Glutamatergic neuron (in vitro differentiated cells): ENCODE data around the gene ADAR. TPM values are rescaled to one million over a fixed set of nuclear protein-coding genes. Genes with fewer than 3 reads are reported as not detected.

Source experiments
- DNase-seq: peaks from one replicate; pipeline ENCODE4 v3.0.0; 2022
- H3K27ac Mint-ChIP-seq: one replicate; pipeline ENCODE4 v1.8.0; 2020; ENCODE audit warnings: mild to moderate bottlenecking, mixed read lengths, inconsistent platforms; ENCODE audit not compliant: unreplicated experiment
- H3K27me3 Mint-ChIP-seq: one replicate; pipeline ENCODE4 v1.8.0; 2020; ENCODE audit warnings: mild to moderate bottlenecking, moderate library complexity, mixed read lengths, inconsistent platforms; ENCODE audit not compliant: unreplicated experiment
- H3K36me3 Mint-ChIP-seq: one replicate; pipeline ENCODE4 v1.8.0; 2020; ENCODE audit warnings: mild to moderate bottlenecking, mixed read lengths, inconsistent platforms; ENCODE audit not compliant: unreplicated experiment
- H3K4me1 Mint-ChIP-seq: one replicate; pipeline ENCODE4 v1.8.0; 2020; ENCODE audit warnings: mild to moderate bottlenecking, low read depth, mixed read lengths, inconsistent platforms; ENCODE audit not compliant: unreplicated experiment
- H3K4me3 Mint-ChIP-seq: one replicate; pipeline ENCODE4 v1.8.0; 2020; ENCODE audit warnings: mild to moderate bottlenecking, mixed read lengths, inconsistent platforms; ENCODE audit not compliant: unreplicated experiment
- H3K9me3 Mint-ChIP-seq: one replicate; pipeline ENCODE4 v1.8.0; 2020; ENCODE audit warnings: mild to moderate bottlenecking, moderate library complexity, mixed read lengths, inconsistent platforms; ENCODE audit not compliant: unreplicated experiment
- CTCF ChIP-seq: fragments of 200-600 bp; sonication (generic); IDR thresholded peaks from one replicate; pipeline ENCODE4 v1.5.0; 2021; ENCODE audit not compliant: partially characterized antibody, unreplicated experiment
- total RNA-seq: library from RNA; stranded (reverse); fragmentation: NEBNext Ultra II Directional; extraction: Animal tissue kit (Norgen Biotek cat#: 25700); gene quantifications from one replicate; pipeline ENCODE4 v1.2.1, GENCODE V29; 2021; ENCODE audit not compliant: unreplicated experiment

Gene ADAR
- total RNA-seq, 1 donor from 2014 or later, result 166 TPM

GRCh38 chr1:154622503-154623039 lies 14.6 kb upstream of the ADAR start:
- Mint-ChIP-seq H3K27ac (no peak overlapping the region), H3K27me3 (peaks cover 6% of the 10 kb centered on the region), H3K36me3 (peaks cover 4% of the 10 kb centered on the region), H3K4me3 (no peak overlapping the region), H3K9me3 (peaks cover 8% of the 10 kb centered on the region), H3K4me1 (peaks cover 20% of the 10 kb centered on the region)
- TF ChIP-seq CTCF, result no peak
- no peak for DNase-seq

- no peak overlapping the region for H3K27ac Mint-ChIP-seq
- peaks cover 21% of the 10 kb centered on the region for H3K4me1 Mint-ChIP-seq
- peaks cover 1% of the 10 kb centered on the region for H3K36me3 Mint-ChIP-seq
- H3K9me3 Mint-ChIP-seq, result peaks cover 5% of the 10 kb centered on the region
- H3K4me3 Mint-ChIP-seq, result no peak overlapping the region
- TF ChIP-seq CTCF, result no peak
- DNase-seq, result no peak
- H3K27me3 Mint-ChIP-seq, result peaks cover 5% of the 10 kb centered on the region
These were observed 13.9 kb upstream of the ADAR start for GRCh38 chr1:154621875-154622274.

- no peak overlapping the region for H3K27ac Mint-ChIP-seq
- no peak for DNase-seq
- H3K4me1 Mint-ChIP-seq, result peaks cover 23% of the 10 kb centered on the region
- H3K4me3 Mint-ChIP-seq, result no peak overlapping the region
- no peak for TF ChIP-seq CTCF
- H3K9me3 Mint-ChIP-seq, result no peaks in the 10 kb centered on the region
- H3K36me3 Mint-ChIP-seq, result no peaks in the 10 kb centered on the region
- H3K27me3 Mint-ChIP-seq, result peaks cover 2% of the 10 kb centered on the region
These were observed 12.8 kb upstream of the ADAR start for GRCh38 chr1:154620751-154621150.

GRCh38 chr1:154619181-154619948 lies 11.4 kb upstream of the ADAR start:
- no peaks in the 10 kb centered on the region for H3K36me3 Mint-ChIP-seq
- no peak for TF ChIP-seq CTCF
- no peak overlapping the region for H3K4me3 Mint-ChIP-seq
- no peak overlapping the region for H3K27ac Mint-ChIP-seq
- H3K9me3 Mint-ChIP-seq, result no peaks in the 10 kb centered on the region
- DNase-seq, result no peak
- H3K27me3 Mint-ChIP-seq, result peaks cover 2% of the 10 kb centered on the region
- H3K4me1 Mint-ChIP-seq, result peaks cover 27% of the 10 kb centered on the region

- Mint-ChIP-seq H3K4me1 (peaks cover 29% of the 10 kb centered on the region), H3K27me3 (no peaks in the 10 kb centered on the region), H3K4me3 (no peak overlapping the region), H3K27ac (no peak overlapping the region), H3K36me3 (no peaks in the 10 kb centered on the region), H3K9me3 (no peaks in the 10 kb centered on the region)
- no peak for DNase-seq
- TF ChIP-seq CTCF, result no peak
These were observed 8.8 kb upstream of the ADAR start for GRCh38 chr1:154616659-154617345.
